GM19023 (cell line): ENCODE measurements around the gene INPP4B.

Experiments used
- ATAC-seq: cut with Tn5 transposase; IDR thresholded peaks from one replicate; pipeline ENCODE4 v1.9.1; 2021; ENCODE audit warnings: mild to moderate bottlenecking, moderate library complexity; ENCODE audit not compliant: unreplicated experiment

The INPP4B gene

DNA sequence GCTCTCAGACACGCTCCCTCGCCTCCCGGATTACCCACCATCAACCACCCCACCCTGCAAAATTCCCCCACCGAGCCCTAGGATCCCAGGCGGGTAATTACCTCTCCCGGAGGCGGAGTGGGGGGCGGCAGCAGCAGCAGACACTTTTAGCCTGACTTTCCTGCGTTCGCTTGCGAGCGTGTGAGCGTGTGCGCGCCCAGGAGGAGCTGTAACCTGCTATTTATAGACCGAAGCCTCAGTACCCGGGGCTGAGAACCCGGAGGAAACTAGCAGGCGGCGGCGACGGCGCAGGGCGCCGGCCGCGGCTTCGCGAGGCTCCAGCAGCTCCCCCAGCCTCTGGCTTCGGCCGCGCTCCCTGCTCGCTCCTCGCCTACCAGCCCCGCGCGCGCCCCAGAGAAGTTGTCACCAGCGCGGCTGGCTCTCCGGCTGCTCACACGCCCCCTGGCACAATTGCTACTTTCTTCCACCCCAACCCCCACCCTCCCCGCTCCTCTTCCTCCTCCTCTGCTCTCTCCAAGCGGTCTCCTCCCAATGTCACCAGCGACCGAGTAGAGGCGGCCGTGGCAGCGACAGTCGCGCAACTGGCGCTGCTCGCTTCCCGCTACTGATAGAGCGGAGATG, at the start of gene INPP4B:
TSS of gene INPP4B (minus strand) at position 194 of the 621 bp plus-strand sequence.
- ATAC-seq = peak; percentile 41

DNA sequence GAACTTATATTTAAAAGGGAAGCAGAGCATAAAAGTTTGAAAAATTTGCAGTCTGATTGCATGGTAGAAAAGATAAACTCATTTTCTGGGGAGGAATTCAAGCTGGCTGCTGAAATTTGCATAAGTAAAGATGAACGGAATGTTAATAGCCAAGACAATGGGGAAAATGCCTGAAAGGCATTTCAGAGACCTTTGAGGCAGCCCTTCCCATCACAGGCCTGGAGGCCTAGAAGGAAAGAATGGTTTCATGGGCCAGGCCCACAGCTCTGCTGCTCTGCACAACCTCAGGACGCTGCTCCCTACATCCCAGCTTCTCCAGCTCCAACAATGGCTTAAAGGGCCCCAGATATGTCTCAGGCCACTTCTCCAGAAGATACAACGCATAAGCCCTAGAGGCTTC, 46.9 kb upstream of the INPP4B start:
- ATAC-seq = no peak

DNA sequence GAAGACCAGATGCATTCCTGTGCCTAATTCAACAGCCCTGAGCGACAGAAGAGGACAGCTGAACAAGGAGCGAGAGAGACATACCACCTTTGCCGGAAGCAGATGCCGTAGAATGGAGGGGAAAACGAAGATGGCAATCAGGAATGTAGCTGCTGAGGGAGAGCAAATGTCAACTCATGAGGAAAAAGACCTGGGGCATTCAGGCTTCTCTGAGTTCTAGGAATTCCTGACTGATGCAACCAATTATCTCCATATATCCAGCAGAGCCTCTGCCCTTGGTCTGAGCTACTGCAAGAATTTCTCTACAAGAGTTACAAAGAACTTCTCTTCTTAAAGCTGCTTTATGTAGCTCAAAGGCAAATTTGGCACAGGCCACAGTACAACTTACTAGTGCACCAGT, 40.5 kb upstream of the INPP4B start:
- no peak for ATAC-seq

DNA sequence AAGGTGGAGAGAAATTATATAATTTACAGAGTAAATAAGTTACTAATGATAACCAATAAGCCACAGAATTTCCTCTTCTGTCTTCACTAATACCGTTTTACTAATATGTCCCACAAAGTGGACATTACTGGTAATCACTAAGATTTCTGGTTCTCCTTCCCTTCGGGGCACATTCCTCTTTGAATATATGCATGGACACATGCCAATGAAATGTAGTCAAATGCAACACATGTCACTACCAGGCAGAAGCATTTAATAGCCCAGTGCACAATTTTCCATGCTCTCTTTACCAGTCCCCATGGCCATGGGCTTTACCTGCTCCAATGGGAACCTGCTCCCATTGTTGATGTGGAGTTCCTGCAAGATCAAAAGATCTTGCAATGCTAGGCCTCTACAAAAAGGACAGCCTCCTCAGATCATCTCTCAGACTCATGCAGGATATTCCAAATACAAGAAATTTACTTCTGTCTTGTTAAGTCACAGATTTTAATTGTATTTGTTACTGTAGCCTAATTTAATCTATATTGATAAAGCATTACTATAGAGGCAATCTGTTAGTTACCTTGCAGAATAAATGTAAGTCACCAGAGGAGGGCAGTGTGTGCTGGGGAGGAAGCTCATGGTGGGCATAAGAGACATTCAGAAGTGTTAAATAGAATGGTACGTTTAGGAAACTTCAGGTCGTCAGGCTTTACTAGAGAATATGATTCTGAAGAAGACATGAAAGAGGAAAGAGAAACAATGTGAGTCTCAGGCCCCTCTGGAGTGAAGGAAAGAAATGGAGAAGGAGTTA, 37.1 kb upstream of the INPP4B start:
- no peak for ATAC-seq

DNA sequence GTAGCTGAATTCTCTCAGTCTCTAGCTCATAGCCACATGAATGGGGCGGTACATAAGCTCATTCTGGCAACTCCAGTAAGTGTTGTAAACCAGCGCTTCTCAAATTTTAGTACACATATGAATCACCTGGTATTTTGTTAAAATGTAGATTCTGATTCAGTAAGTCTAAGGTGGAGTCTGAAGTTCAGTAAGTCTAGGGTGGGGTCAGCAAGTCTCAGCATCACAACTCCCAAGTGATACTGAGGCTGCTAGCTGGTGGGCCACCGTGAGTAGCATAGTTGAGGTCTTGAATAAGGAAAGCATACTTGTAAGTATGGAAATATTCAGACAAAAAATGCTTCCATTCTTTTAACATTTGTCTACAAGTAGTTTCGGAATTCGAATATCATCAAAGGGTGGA, 36.1 kb upstream of the INPP4B start:
- ATAC-seq = no peak

DNA sequence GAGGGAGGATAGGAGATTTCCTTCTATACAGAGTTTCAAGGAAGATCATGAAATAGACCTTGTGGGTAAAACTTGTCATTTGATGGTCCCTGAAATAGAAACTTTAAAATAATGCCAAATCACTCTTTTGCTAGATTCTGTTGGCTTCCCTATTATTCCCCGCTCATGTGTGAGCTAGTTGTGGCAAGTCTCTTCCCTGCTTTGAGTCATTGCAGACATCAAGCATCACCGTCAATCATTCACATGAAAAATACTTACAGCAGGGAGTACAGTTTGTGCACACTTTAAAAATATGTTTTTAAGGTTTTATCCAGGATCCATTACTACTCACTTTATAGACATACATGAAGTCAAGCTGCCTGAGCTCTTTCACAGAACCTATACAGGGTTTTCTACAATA, 35.2 kb upstream of the INPP4B start:
- ATAC-seq = no peak

DNA sequence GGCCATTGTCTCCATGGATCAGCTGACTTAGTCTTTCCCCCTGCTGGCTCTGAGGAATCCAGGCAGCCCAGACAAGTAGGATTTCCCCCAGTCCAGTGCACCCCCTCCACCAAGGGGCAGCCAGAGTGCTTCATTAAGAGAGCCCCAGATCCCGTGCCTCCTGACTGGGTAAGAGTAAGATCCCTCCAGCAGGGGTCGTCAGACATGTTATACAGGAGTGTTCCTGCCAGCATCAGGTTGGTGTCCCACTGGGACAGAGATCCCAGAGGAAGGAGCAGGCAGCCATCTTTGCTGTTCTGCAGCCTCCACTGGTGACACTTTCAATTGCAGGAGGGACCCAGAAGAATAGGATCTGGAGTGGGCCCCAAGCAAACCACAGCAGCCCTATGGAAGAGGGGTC, 29.0 kb upstream of the INPP4B start:
- ATAC-seq = no peak

DNA sequence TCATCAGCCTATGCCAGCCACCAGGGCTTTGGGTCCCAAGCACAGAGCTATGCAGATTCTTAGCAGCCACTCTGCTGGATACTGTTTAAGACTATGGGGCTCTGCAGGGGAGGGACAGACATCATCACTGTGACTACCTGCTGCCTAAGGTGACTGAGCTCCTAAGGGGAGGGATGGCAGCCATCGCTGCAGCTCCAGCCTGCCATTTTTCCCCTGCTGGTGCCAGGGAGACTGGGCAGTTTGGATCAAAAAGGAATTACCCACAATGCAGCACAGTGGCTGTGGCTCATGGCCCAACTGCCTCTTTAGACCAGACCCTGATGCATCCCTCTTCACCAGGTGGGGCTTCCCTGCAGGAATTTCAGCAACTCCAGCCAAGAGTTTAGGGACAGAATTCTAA, 28.6 kb upstream of the INPP4B start:
- no peak for ATAC-seq

DNA sequence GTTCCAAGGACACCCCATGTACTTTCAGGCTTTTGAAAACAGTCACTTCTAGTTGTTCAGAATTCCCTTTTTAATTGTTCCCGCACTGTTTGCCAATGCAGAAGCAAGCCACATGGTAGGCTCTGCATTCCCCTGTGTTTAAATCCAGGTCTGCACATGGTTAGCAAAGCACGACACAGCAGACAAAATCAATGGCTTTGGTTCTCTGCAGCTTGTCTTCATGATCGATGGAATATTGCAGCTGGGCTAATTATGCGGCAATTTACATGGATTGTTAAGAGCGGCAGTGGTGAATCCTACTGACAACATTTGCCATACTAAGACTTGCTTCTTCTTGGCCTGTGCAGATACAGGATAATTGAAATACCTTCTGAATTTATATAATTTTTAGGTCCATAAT, 20.6 kb upstream of the INPP4B start:
- ATAC-seq = no peak

DNA sequence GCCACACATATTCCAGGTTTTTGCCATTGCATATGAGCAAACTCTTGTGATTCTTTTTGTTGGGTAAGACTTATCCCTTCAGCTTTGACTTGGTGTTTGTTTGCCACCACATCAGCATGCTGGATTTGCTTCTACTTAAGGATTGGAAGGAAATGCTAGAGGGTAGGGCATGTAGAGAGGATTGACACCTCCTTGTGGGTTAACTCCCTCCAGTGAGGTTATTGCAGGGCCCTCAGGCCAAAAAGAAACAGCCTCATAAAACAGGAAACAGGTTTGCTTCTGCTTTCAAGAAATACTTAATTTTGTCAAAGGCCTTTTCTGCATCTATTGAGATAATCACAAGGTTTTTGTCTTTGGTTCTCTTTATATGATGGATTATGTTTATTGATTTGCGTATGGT, 15.2 kb upstream of the INPP4B start:
- ATAC-seq = no peak

DNA sequence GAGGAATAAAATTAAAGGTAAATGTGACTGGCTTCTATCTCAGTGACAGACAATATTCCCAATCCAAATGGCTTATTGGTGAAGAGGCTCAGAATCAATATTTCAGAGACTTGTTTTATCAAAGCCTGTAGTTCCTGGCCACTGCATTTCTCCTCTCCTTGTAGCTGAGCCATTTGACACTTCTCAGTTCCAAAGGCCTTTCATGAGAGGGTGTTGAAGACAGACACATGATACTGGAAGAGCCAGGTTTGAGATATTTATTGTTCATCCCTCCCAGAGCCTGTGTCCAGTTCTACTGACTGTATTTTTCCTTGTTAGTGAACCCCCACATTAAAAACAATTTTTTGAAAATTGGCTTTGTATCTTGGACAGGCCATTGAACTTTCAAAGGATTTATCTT, 12.9 kb upstream of the INPP4B start:
- ATAC-seq = no peak

DNA sequence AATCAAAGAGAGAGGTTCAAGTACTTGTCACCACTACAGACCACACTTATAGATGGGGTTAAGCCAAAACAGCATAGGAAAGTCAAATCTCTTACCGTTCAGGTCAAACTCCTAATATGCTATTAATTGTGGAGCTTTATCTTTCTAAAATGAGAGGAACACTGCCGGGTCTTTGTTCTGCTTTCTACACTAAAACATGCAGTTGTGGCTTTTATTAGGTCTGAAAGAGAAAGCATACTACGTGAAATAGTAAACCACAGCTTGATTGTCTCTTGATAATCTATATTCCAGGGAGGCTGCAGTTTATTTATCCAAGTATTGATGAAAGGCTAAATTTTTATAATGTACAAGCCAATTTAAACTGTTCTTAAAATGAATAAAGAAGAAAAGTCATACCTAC, 12.3 kb upstream of the INPP4B start:
- ATAC-seq = no peak

DNA sequence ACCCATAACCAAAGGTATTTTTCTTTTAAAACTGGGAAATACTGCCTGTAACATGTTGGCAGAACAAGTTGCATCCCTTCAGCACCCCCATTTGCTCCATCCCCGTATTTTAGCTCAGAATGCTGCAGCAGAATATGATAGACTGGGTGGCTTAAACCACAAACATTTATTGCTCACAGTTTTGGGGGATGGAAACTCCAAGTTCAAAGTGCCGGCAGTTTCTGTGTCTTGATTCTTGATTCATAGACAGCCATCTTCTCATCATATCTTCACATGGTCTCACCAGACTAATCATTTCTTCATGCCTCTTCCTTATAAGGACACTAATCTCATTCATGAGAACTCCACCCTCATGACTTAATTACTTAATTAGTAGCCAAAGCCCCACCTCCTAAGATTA, 10.5 kb upstream of the INPP4B start:
- no peak for ATAC-seq

DNA sequence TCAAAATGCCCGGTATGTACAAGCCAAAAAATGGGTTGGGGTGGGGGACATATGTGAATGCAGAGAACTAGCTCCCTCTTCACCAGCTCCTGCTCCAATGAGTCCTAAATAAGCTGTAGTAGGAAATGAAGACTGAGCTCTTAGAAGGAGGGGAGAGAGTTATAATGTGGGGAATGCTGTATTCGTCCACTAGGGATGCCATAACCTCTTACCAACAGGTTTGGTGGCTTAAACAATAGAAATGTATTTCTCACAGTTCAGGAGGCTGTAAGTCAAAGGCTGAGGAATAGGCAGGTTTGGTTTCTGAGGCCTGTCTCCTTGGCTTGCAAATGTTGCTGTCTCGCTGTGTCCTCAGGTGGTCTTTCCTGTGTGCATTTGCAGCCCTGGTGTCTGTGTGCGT, 4.4 kb upstream of the INPP4B start:
- no peak for ATAC-seq

DNA sequence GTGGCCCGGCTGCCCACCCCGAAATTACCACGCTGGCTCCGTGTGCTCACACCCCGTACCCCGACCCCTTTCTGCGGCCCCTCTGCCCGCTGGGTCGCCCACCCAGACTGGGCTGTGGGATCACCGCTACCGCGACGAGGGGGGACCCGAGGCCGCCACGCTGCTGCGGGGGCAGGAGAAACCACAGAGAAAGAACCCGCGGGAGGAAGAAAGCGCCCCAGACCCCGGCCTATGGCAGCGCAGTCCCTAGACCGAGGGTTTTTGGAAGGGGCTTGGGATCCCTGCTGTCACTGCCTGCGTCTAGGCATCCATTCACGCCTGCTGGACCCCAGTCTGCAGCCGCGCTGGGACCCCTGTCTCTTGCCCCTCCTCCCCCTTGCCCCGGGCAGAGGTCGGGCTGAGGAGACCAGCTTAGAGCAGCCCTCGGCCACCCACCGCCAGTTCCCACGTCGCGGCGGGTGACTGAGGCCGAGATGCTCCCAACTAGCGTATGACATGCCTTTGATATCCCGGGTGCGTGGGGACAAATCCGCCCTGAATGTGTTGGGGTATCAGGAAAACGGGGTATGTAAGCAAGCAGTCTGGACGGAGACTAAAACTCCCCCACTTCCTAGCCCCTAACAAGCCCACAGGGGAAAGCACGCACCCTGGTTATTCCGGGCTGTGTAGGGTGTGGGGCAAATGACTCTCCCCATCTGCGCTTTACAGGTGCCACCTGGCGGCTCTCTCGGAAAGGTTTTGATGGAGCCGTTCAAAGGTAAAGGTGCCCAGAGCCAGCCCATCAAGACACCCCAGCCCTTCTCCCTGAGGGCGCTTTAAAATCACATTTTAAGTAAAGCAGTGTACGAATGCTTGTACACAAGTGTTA, 862 bp upstream of the INPP4B start:
- ATAC-seq = peak; percentile 48

DNA sequence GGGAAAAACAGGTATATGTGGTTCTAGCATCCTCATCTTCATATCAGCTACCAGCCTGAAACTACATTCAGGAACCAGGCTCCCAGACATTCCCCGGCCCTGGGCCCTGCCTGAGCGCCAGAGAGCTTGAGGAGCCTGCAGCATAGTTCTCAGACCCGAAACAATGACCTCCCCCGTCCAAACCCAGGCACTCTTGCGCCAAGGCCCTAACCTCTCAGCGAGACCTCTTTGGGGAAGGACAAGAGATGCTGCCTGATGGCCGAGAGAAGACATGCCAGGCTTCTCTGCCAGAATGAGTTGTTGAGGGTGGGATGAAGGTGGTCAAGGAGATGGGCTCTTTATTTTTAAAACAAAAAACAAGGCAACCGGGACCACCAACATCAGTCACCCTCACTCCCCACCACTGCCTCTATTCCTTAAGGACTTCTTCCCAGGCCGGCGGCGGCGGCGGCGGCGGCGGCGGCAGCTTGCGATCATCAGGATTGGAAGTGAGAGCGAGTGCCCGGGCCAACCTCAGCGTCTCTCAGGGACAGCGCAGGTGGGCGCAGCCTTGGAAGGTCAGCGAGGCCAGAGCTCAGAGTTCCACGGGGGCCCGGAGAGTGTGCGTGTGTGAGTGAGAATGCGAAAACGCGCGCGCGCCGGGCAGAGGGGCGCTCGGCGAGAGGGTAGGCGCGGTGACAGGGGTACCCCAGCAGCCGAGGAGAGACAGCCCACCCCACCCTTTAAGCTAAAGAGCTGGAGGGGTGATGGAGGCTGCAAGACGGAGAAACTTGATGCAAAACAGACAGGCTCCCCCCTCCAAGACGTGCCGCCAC, 601 bp downstream of the INPP4B start:
- no peak for ATAC-seq

DNA sequence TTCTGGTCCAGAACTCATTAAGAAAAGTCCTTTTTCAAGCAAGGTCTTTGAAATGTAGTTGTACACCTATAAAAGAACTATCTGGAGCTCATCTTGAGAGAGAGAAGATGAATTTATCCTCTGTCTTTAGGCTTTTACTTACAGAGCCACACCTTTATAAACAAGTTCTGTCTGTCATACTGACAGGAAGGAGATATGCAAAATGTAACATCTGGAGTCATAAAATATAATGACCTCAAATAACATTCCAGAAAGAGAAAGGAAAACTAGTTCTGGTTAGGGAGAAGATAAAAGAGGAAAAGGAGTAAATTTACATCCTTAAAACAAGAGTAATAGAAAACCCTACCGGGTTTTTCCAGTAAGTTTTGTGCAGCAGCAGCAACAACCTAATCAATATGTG, 1.3 kb downstream of the INPP4B start:
- no peak for ATAC-seq

DNA sequence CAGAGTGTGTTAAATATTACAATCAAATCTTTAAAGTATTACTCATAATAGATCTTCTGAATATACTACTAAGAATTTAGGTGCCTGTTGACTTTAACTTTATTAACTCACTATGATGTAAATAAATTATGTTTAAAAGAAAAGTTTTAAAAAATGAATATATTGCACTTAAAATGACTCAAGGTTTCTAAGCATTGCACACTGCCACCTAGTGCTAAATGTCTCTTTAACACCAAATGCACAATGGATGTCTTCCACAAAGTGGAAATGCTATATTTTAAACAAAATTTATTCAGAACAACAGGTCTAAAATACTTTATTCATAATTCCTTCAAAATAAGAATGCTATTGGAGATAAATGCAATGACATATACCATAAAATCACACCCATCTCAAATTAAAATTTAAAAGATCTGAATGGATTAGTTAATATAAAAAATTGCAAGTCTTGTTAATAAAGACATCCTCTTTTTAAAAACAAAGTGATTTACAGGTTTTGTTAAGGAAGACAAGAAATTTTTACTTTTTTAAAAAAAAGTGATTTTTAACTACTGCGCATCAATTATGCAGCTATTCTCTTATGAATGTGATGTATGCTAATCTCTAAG, 5.5 kb downstream of the INPP4B start:
- ATAC-seq = no peak

DNA sequence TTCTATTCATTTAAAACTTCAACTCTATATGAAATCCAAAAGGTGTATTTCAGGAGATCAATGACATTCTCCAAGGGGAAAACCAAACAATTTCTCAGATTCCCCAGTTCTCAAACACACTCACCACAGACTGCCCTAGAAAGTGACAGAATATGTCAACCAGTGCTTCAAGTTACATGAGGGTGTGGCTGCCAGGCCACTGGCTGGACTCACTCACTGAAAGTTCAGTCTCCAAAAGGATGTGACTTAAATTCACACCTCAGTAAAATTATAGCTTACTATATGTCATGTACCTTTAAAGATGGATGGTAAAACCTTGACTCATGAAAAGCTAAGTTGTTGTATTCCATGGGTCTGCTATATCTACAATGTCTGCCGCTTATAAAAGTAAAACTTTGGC, 7.3 kb downstream of the INPP4B start:
- ATAC-seq = no peak

DNA sequence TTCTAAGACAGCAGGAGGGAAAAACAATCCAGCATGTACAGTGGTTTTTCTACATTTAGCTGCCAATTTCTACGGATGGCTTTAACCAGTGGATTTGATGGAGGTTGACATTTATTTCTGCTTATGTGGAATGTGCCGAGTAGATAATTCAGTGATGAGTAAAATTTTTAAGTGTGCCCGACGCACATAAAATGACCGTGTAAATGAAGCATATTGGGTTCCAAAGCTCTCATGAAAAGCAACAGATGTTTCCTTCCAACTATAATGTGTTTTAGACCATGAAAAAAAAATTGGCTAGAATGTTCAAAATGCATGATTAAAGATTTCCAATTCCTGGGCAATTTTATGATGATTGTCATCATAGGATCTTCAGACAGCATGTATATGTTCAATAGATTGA, 14.1 kb downstream of the INPP4B start:
- no peak for ATAC-seq
